ENCODE data around the gene PRM1. TPM values are rescaled to one million over a fixed set of nuclear protein-coding genes. Genes with fewer than 3 reads are reported as not detected.
A peak's percentile ranks its signal among the peaks of the same experiment; 100 is the strongest.

The PRM1 gene
- total and polyA plus RNA-seq, 2 of the 13 experiments (the other 11 are each of a cell fraction or from before 2014, with no cell fraction given), result not detected

GRCh38 chr16:11234884-11235702 is 46.0 kb downstream of the PRM1 start (continued):
- no peak for TF ChIP-seq ZNF407 (CRISPR knock-in tag; IDR thresholded peaks at IDR 0.05; ENCODE audit: not compliant biosample characterization)
- TF ChIP-seq E2F2 (CRISPR knock-in tag; IDR thresholded peaks at IDR 0.05; ENCODE audit: borderline replicate concordance), result no peak
- TF ChIP-seq MED1 (CRISPR knock-in tag; IDR thresholded peaks at IDR 0.05), result peak; percentile 50
- 0 out of 2 replicates have a peak, but pooled peaks have one; percentile 14 for TF ChIP-seq CEBPG (CRISPR knock-in tag; IDR thresholded peaks at IDR 0.05)
- 0 out of 2 replicates have a peak, but pooled peaks have one; percentile 59 for TF ChIP-seq TP53 (CRISPR knock-in tag; conservative IDR thresholded peaks at IDR 0.05)
- TF ChIP-seq HMGXB4 (CRISPR knock-in tag; IDR thresholded peaks at IDR 0.05; ENCODE audit: borderline replicate concordance in 1 of 2, low read depth in 1 of 2), result 0 out of 4 replicates have a peak, but pooled peaks of 1 of the 2 experiments have one; percentile 1
- 0 out of 2 replicates have a peak, but pooled peaks have one; percentile 24 for TF ChIP-seq SPEN (CRISPR knock-in tag; IDR thresholded peaks at IDR 0.05; ENCODE audit: low read depth)
- no peak for TF ChIP-seq XBP1 (CRISPR knock-in tag; IDR thresholded peaks at IDR 0.05)
